Stimulated activated naive B cell treated with anti-CD40 and anti-IgM and Interleukin-4, amounts not matched to agents 10 μg/mL and 1 μg/mL and 100 μg/mL, for 72 hours (primary cell): Measurements from ENCODE around the gene SERPINB7.

Experiments
- ATAC-seq, 2 donors: fragments of 150-1000 bp; cut with Tn5 transposase; replicated peaks; 2 replicates each; pipeline ENCODE4 v1.10.0; 2021; ENCODE audit warnings: moderate library complexity in 1 of 2
- DNase-seq: peaks from one replicate; pipeline ENCODE4 v3.0.0; 2021
- H3K27ac Mint-ChIP-seq: one replicate; pipeline ENCODE4 v1.8.0; 2022; ENCODE audit warnings: mild to moderate bottlenecking, mixed read lengths
- H3K27me3 Mint-ChIP-seq, 2 donors: one replicate each; pipeline ENCODE4 v1.8.0; 2022; ENCODE audit warnings: mixed read lengths in 2 of 2
- H3K36me3 Mint-ChIP-seq, 2 donors: one replicate each; pipeline ENCODE4 v1.8.0; 2022; ENCODE audit warnings: mixed read lengths in 2 of 2, mild to moderate bottlenecking in 1 of 2
- H3K4me1 Mint-ChIP-seq, 2 donors: one replicate each; pipeline ENCODE4 v1.8.0; 2022; ENCODE audit warnings: mixed read lengths in 2 of 2, mild to moderate bottlenecking in 1 of 2
- H3K4me3 Mint-ChIP-seq, 2 donors: one replicate each; pipeline ENCODE4 v1.8.0; 2022; ENCODE audit warnings: mild to moderate bottlenecking in 2 of 2, mixed read lengths in 2 of 2, moderate library complexity in 1 of 2
- H3K9me3 Mint-ChIP-seq, 2 donors: one replicate each; pipeline ENCODE4 v1.8.0; 2022; ENCODE audit warnings: mixed read lengths in 2 of 2, mild to moderate bottlenecking in 1 of 2

Gene SERPINB7

DNA sequence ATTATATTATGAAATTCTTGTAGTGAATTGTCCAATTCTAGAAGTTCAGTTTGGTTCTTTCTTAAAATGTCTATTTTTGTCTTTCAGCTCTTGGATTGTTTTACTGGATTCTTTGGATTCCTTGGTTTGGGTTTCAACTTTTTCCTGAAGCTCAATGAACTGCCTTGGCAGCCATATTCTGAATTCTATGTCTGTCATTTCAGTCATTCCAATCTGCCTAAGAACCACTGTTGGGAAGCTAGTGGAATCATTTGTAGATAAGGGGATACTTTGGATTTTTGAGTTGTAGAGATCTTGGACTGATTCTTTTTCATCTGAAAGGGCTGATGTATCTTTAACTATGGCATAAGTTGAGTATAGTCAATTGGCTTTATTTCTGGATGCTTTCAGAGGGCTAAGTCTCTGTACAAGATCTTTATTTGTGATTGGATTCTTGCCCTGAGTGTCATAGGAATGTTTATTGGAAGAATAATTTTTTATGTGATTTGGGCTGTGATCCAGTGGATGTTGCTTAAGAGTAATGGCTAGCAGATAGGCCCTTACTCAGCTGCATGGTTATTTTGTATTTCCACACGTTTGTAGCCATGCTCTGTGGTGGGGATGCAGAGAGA is 42.3 kb downstream of the SERPINB7 start:
- no peaks in the 10 kb centered on the region for H3K36me3 Mint-ChIP-seq
- peaks cover 12 to 19% of the 10 kb centered on the region in 2 donors for H3K9me3 Mint-ChIP-seq
- H3K27me3 Mint-ChIP-seq = peaks cover 13 to 45% of the 10 kb centered on the region in 2 donors
- no peak for DNase-seq
- no peak for ATAC-seq
- no peak overlapping the region for H3K27ac Mint-ChIP-seq
- peaks cover 0 to 8% of the 10 kb centered on the region in 2 donors for H3K4me1 Mint-ChIP-seq
- H3K4me3 Mint-ChIP-seq = no peak overlapping the region

- Mint-ChIP-seq H3K27ac (no peak overlapping the region), H3K36me3 (no peaks in the 10 kb centered on the region), H3K27me3 (peaks cover 14 to 47% of the 10 kb centered on the region in 2 donors), H3K4me3 (no peak overlapping the region), H3K9me3 (peaks cover 12 to 19% of the 10 kb centered on the region in 2 donors), H3K4me1 (peaks cover 0 to 8% of the 10 kb centered on the region in 2 donors)
- DNase-seq = no peak
- no peak for ATAC-seq
Observed at GRCh38 chr18:63818212-63818611, 43.0 kb downstream of the SERPINB7 start.

GRCh38 chr18:63819786-63820185 is 44.6 kb downstream of the SERPINB7 start:
- Mint-ChIP-seq H3K4me3 (no peak overlapping the region), H3K27me3 (peaks cover 14 to 38% of the 10 kb centered on the region in 2 donors)

DNA sequence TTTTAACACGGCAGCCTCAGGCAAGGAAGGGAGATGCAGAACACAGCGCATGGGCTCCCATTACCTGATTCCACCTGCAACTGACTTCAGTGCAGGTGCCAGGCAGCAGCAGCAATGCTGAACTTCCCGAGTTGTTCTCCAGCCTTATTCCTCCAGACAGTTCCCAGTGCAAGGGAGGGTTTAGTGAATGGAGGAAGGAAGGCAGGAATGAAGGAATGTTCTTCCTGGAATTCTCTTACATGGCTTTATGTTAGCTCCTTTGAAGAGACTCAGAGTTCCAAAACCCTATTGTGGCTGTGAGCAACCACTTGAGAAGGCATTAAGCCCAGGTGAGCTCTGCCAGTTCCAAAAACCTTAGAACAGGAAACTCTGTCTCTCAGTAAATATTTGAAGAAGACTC is 45.5 kb downstream of the SERPINB7 start:
- DNase-seq (no peak), ATAC-seq (no peak)
- H3K27me3 Mint-ChIP-seq = peaks cover 11 to 30% of the 10 kb centered on the region in 2 donors
- H3K4me3 Mint-ChIP-seq = no peak overlapping the region
- H3K27ac Mint-ChIP-seq = no peak overlapping the region
- H3K36me3 Mint-ChIP-seq = no peaks in the 10 kb centered on the region
- H3K9me3 Mint-ChIP-seq = peaks cover 7 to 12% of the 10 kb centered on the region in 2 donors
- H3K4me1 Mint-ChIP-seq = no peaks in the 10 kb centered on the region

More at GRCh38 chr18:63819786-63820185, 44.6 kb downstream of the SERPINB7 start:
- Mint-ChIP-seq H3K9me3 (peaks cover 12 to 19% of the 10 kb centered on the region in 2 donors), H3K36me3 (no peaks in the 10 kb centered on the region), H3K27ac (no peak overlapping the region), H3K4me1 (peaks cover 0 to 5% of the 10 kb centered on the region in 2 donors)
- ATAC-seq (no peak), DNase-seq (no peak)

- Mint-ChIP-seq H3K36me3 (no peaks in the 10 kb centered on the region), H3K4me3 (no peak overlapping the region), H3K4me1 (no peaks in the 10 kb centered on the region), H3K9me3 (no peaks in the 10 kb centered on the region), H3K27me3 (peaks cover 5 to 23% of the 10 kb centered on the region in 2 donors), H3K27ac (no peak overlapping the region)
- ATAC-seq (no peak), DNase-seq (no peak)
Observed at GRCh38 chr18:63823516-63824219, 48.5 kb downstream of the SERPINB7 start.

DNA sequence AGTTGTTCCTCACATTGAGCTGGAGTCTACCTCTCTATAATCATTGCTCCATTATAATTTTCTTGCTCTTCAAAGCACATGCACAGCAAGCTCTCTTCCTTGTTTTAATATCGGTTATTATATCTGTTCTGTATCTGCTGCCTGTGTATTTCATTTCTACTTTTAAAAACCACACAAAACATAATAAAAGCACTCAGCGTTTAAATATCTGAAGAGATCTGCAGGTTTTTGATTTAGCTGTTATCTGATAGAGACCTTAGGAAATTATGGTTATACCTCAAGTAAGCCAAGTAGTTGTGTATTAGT is 49.0 kb downstream of the SERPINB7 start:
- Mint-ChIP-seq H3K4me1 (no peaks in the 10 kb centered on the region), H3K4me3 (no peak overlapping the region), H3K27ac (no peak overlapping the region), H3K36me3 (no peaks in the 10 kb centered on the region), H3K27me3 (peaks cover 5 to 18% of the 10 kb centered on the region in 2 donors), H3K9me3 (no peaks in the 10 kb centered on the region)
- DNase-seq (no peak), ATAC-seq (no peak)

DNA sequence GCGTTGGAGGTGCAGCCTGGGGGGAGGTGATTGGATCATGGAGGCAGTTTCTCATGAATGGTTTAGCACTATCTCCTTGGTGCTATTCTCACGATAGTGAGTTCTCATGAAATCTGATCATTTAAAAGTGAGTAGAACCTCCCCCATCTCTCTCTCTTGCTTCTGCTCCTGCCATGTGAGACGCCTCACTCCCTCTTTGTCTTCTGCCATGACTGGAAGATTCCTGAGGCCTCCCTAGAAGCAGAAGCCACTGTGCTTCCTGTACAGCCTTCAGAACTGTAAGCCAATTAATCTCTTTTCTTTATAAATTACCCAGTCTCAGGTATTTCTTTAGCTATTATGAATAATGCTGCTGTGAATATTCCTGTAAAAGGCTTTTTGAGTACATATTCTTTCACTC is 52.9 kb downstream of the SERPINB7 start:
- Mint-ChIP-seq H3K4me1 (peaks cover 3 to 7% of the 10 kb centered on the region in 2 donors), H3K27ac (no peak overlapping the region), H3K4me3 (no peak overlapping the region), H3K9me3 (no peaks in the 10 kb centered on the region), H3K36me3 (no peaks in the 10 kb centered on the region), H3K27me3 (peaks cover 4 to 10% of the 10 kb centered on the region in 2 donors)
- no peak for DNase-seq
- no peak for ATAC-seq

GRCh38 chr18:63828656-63829055 is 53.4 kb downstream of the SERPINB7 start:
- Mint-ChIP-seq H3K27ac (no peak overlapping the region), H3K9me3 (no peaks in the 10 kb centered on the region), H3K4me3 (no peak overlapping the region), H3K4me1 (peaks cover 3 to 7% of the 10 kb centered on the region in 2 donors), H3K27me3 (peaks cover 4 to 10% of the 10 kb centered on the region in 2 donors), H3K36me3 (no peaks in the 10 kb centered on the region)
- ATAC-seq (no peak), DNase-seq (no peak)

- Mint-ChIP-seq H3K27ac (no peak overlapping the region), H3K4me1 (peaks cover 3 to 7% of the 10 kb centered on the region in 2 donors), H3K36me3 (no peaks in the 10 kb centered on the region), H3K9me3 (no peaks in the 10 kb centered on the region), H3K4me3 (no peak overlapping the region), H3K27me3 (peaks cover 4 to 10% of the 10 kb centered on the region in 2 donors)
- DNase-seq (no peak), ATAC-seq (no peak)
Observed at GRCh38 chr18:63829886-63830285, 54.7 kb downstream of the SERPINB7 start.

GRCh38 chr18:63831080-63831788 is 56.0 kb downstream of the SERPINB7 start:
- Mint-ChIP-seq H3K27me3 (peaks cover 7 to 14% of the 10 kb centered on the region in 2 donors), H3K4me1 (peaks cover 3 to 7% of the 10 kb centered on the region in 2 donors), H3K36me3 (peaks cover 0 to 1% of the 10 kb centered on the region in 2 donors), H3K4me3 (no peak overlapping the region), H3K9me3 (no peaks in the 10 kb centered on the region), H3K27ac (no peak overlapping the region)
- ATAC-seq (peak; percentile 64 to 67), DNase-seq (no peak)

DNA sequence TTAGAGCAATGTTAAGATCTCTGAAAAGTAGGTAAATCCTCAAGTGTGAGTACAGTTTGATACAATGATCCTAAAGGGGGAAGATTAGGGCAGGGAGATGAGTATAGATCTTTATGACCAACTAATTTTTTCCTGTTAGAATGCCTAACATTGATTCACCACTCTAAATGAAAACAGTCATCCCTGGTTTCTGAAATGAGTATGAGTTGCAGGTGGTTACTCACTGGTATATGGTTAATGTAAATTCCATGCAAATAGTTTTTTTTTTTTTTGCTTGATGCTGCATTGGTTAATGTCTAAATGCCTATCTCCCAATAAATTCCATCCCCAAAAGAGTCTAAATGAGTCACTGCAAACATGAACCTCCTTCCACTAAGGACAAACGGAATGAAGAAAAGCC is 57.3 kb downstream of the SERPINB7 start:
- no peak for DNase-seq
- H3K4me3 Mint-ChIP-seq = no peak overlapping the region
- H3K27ac Mint-ChIP-seq = no peak overlapping the region
- H3K36me3 Mint-ChIP-seq = peaks cover 0 to 1% of the 10 kb centered on the region in 2 donors
- H3K27me3 Mint-ChIP-seq = peaks cover 8 to 17% of the 10 kb centered on the region in 2 donors
- ATAC-seq = peak; percentile 45 to 78
- H3K9me3 Mint-ChIP-seq = no peaks in the 10 kb centered on the region
- H3K4me1 Mint-ChIP-seq = peaks cover 3 to 7% of the 10 kb centered on the region in 2 donors

- ATAC-seq (no peak), DNase-seq (no peak)
- H3K4me3 Mint-ChIP-seq = no peak overlapping the region
- peaks cover 0 to 1% of the 10 kb centered on the region in 2 donors for H3K36me3 Mint-ChIP-seq
- H3K9me3 Mint-ChIP-seq = no peaks in the 10 kb centered on the region
- H3K4me1 Mint-ChIP-seq = peaks cover 3 to 7% of the 10 kb centered on the region in 2 donors
- no peak overlapping the region for H3K27ac Mint-ChIP-seq
- peaks cover 8 to 17% of the 10 kb centered on the region in 2 donors for H3K27me3 Mint-ChIP-seq
Observed at GRCh38 chr18:63834471-63835113, 59.4 kb downstream of the SERPINB7 start.

DNA sequence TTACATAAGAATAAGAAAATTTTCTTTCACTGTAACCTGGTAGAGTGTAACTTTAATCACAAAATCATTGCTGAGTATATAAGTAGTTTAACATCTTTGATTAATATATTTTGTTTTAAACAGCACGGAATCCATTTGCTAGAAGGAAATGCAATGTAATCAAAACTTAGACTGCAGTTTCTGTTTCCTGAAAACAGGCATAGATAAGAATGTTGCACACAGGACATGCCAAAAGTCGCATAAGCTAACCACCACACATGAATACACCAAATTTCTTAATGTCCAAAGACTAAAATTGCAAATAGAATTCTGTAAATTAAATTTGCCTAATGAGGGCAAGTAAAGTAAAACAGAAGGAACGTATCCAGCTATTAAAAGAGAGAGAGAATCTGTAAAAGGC is 61.2 kb downstream of the SERPINB7 start:
- H3K27ac Mint-ChIP-seq = no peak overlapping the region
- no peak for DNase-seq
- H3K4me1 Mint-ChIP-seq = peaks cover 2 to 4% of the 10 kb centered on the region in 2 donors
- H3K36me3 Mint-ChIP-seq = peaks cover 0 to 1% of the 10 kb centered on the region in 2 donors
- H3K4me3 Mint-ChIP-seq = no peak overlapping the region
- no peak for ATAC-seq
- H3K27me3 Mint-ChIP-seq = peaks cover 16 to 18% of the 10 kb centered on the region in 2 donors
- H3K9me3 Mint-ChIP-seq = no peaks in the 10 kb centered on the region

GRCh38 chr18:63837590-63837989 is 62.4 kb downstream of the SERPINB7 start:
- Mint-ChIP-seq H3K4me3 (no peak overlapping the region), H3K36me3 (peaks cover 0 to 1% of the 10 kb centered on the region in 2 donors), H3K27me3 (peaks cover 12 to 17% of the 10 kb centered on the region in 2 donors), H3K4me1 (no peaks in the 10 kb centered on the region), H3K27ac (no peak overlapping the region), H3K9me3 (no peaks in the 10 kb centered on the region)
- ATAC-seq (no peak), DNase-seq (no peak)
